IMR-90 (cell line): Measurements from ENCODE around the gene EIF3L. TPM values are rescaled to one million over a fixed set of nuclear protein-coding genes. Genes with fewer than 3 reads are reported as not detected.

Experiments
- ATAC-seq: fragments of 200-7000 bp; cut with Tn5 transposase; 2 replicates; pipeline ENCODE4 v1.9.1; 2020; ENCODE audit warnings: low read depth, mild to moderate bottlenecking, moderate library complexity
- BruUV-seq: library from RNA; stranded (reverse); fragments of 400-500 nt; replicated peaks from 2 replicates; lab custom pipeline; 2021; lab: Mats Ljungman, UMichigan
- CTCF ChIA-PET: fragments of 300-600 bp; formaldehyde crosslinking; extraction: SDS; loops from one replicate; lab custom pipeline; 2021; ENCODE audit warnings: antibody characterized with exemption; lab: Yijun Ruan, JAX
- POLR2A ChIA-PET: fragments of 300-600 bp; sonication (Branson Sonifier 250); formaldehyde crosslinking; loops from one replicate; lab custom pipeline; 2022; ENCODE audit warnings: antibody characterized with exemption; ENCODE audit not compliant: unreplicated experiment; lab: Charles Lee
- DNase-seq: peaks from one replicate; pipeline ENCODE4 v3.0.0; 2013
- H2AFZ ChIP-seq: replicated peaks from 2 replicates; pipeline ENCODE3; 2013; ENCODE audit warnings: low read length, mild to moderate bottlenecking; ENCODE audit not compliant: poor library complexity
- H2AK5ac ChIP-seq: 2 replicates; pipeline ENCODE4 v1.6.1; 2013; ENCODE audit warnings: low read depth, low read length, inconsistent platforms
- H2AK9ac ChIP-seq: replicated peaks from 2 replicates; pipeline ENCODE3; 2013; ENCODE audit warnings: mild to moderate bottlenecking, low read depth, low read length, moderate library complexity; ENCODE audit not compliant: poor library complexity
- H2BK120ac ChIP-seq: 2 replicates; pipeline ENCODE4 v1.6.1; 2013; ENCODE audit warnings: low read depth, low read length, inconsistent platforms
- H2BK15ac ChIP-seq: 3 replicates; pipeline ENCODE4 v1.6.1; 2013; ENCODE audit warnings: low read depth, low read length, inconsistent platforms
- H2BK20ac ChIP-seq: 2 replicates; pipeline ENCODE4 v1.6.1; 2013; ENCODE audit warnings: low read depth, mild to moderate bottlenecking, inconsistent platforms, low read length, moderate library complexity
- H2BK5ac ChIP-seq: 2 replicates; pipeline ENCODE4 v1.6.1; 2013; ENCODE audit warnings: mild to moderate bottlenecking, low read depth, low read length, inconsistent platforms; ENCODE audit not compliant: poor library complexity, severe bottlenecking
- H3K14ac ChIP-seq: replicated peaks from 2 replicates; pipeline ENCODE4 v1.6.1; 2013; ENCODE audit warnings: low read depth, low read length, inconsistent platforms
- H3K18ac ChIP-seq: 2 replicates; pipeline ENCODE4 v1.6.1; 2013; ENCODE audit warnings: low read depth, low read length, control low read depth
- H3K23ac ChIP-seq: 2 replicates; pipeline ENCODE4 v1.6.1; 2013; ENCODE audit warnings: low read depth, low read length, inconsistent platforms
- H3K27ac ChIP-seq: 2 replicates; pipeline ENCODE4 v1.5.1; 2013; ENCODE audit warnings: mild to moderate bottlenecking, control low read depth, low read length; ENCODE audit not compliant: insufficient read depth
- H3K27me3 ChIP-seq: 2 replicates; pipeline ENCODE4 v1.6.1; 2013; ENCODE audit warnings: low read length; ENCODE audit not compliant: control insufficient read depth, insufficient read depth
- H3K36me3 ChIP-seq: 2 replicates; pipeline ENCODE4 v1.6.1; 2013; ENCODE audit warnings: low read length, mixed read lengths; ENCODE audit not compliant: control insufficient read depth, insufficient read depth
- H3K4ac ChIP-seq: 2 replicates; pipeline ENCODE4 v1.6.1; 2013; ENCODE audit warnings: low read depth, low read length, inconsistent platforms
- H3K4me1 ChIP-seq: 2 replicates; pipeline ENCODE4 v1.6.1; 2013; ENCODE audit warnings: low read length, mixed read lengths; ENCODE audit not compliant: control insufficient read depth, insufficient read depth
- H3K4me2 ChIP-seq: 2 replicates; pipeline ENCODE4 v1.6.1; 2013; ENCODE audit warnings: low read depth, mild to moderate bottlenecking, control low read depth, low read length, moderate library complexity
- H3K4me3 ChIP-seq: 2 replicates; pipeline ENCODE4 v1.5.1; 2013; ENCODE audit warnings: low read depth, mild to moderate bottlenecking, control low read depth, low read length, moderate library complexity; ENCODE audit not compliant: insufficient read depth
- H3K56ac ChIP-seq: 2 replicates; pipeline ENCODE4 v1.6.1; 2013; ENCODE audit warnings: low read length, inconsistent platforms; ENCODE audit not compliant: insufficient read depth; ENCODE audit errors: extremely low read depth
- H3K79me1 ChIP-seq, 2 experiments: 2 replicates each; pipeline ENCODE4 v1.6.1; 2013; ENCODE audit warnings: low read length in 2 of 2, inconsistent platforms in 1 of 2, low read depth in 1 of 2
- H3K9ac ChIP-seq: 2 replicates; pipeline ENCODE4 v1.6.1; 2013; ENCODE audit warnings: low read depth, low read length, control low read depth
- H3K9me1 ChIP-seq: 2 replicates; pipeline ENCODE4 v1.6.1; 2013; ENCODE audit warnings: low read length, inconsistent platforms; ENCODE audit not compliant: insufficient read depth
- H3K9me3 ChIP-seq: 2 replicates; pipeline ENCODE4 v1.6.1; 2013; ENCODE audit warnings: low read length; ENCODE audit not compliant: control insufficient read depth, insufficient read depth
- H4K20me1 ChIP-seq: 2 replicates; pipeline ENCODE4 v1.6.1; 2013; ENCODE audit warnings: low read length, inconsistent platforms; ENCODE audit not compliant: insufficient read depth
- H4K5ac ChIP-seq: 2 replicates; pipeline ENCODE4 v1.6.1; 2013; ENCODE audit warnings: mild to moderate bottlenecking, low read depth, low read length, control low read depth
- H4K8ac ChIP-seq, 2 experiments: 2 replicates each; pipeline ENCODE4 v1.6.1; 2013; ENCODE audit warnings: low read depth in 2 of 2, low read length in 2 of 2, control low read depth in 1 of 2, inconsistent platforms in 1 of 2
- H4K91ac ChIP-seq: 2 replicates; pipeline ENCODE4 v1.6.1; 2013; ENCODE audit warnings: low read depth, low read length, inconsistent platforms; ENCODE audit not compliant: insufficient read depth
- BHLHE40 ChIP-seq: fragments of 150-350 bp; IDR thresholded peaks from 2 replicates; pipeline ENCODE4 v1.6.1; 2016; ENCODE audit warnings: mild to moderate bottlenecking, low read depth, low read length
- CEBPB ChIP-seq: IDR thresholded peaks from 2 replicates; pipeline ENCODE4 v1.6.1; 2012; ENCODE audit warnings: low read depth, low read length, improper control_type of control experiment
- CHD1 ChIP-seq: IDR thresholded peaks from 2 replicates; pipeline ENCODE4 v1.6.1; 2012; ENCODE audit warnings: low read depth, low read length, improper control_type of control experiment
- CTCF ChIP-seq: conservative IDR thresholded peaks from 2 replicates; pipeline ENCODE4 v1.5.1; 2012; ENCODE audit warnings: mild to moderate bottlenecking, low read depth, low read length, improper control_type of control experiment
- ELK1 ChIP-seq: fragments of 150-350 bp; IDR thresholded peaks from 2 replicates; pipeline ENCODE4 v1.6.1; 2016; ENCODE audit warnings: low read depth, mild to moderate bottlenecking, low read length, moderate library complexity, borderline replicate concordance
- FOS ChIP-seq: fragments of 150-350 bp; IDR thresholded peaks from 2 replicates; pipeline ENCODE4 v1.6.1; 2016; ENCODE audit warnings: low read depth, low read length
- MAFK ChIP-seq: IDR thresholded peaks from 2 replicates; pipeline ENCODE4 v1.6.1; 2012; ENCODE audit warnings: low read depth, low read length, improper control_type of control experiment
- MAZ ChIP-seq: IDR thresholded peaks from 2 replicates; pipeline ENCODE4 v1.6.1; 2012; ENCODE audit warnings: low read depth, mild to moderate bottlenecking, low read length, improper control_type of control experiment, moderate library complexity, borderline replicate concordance
- MXI1 ChIP-seq: IDR thresholded peaks from 2 replicates; pipeline ENCODE4 v1.6.1; 2012; ENCODE audit warnings: low read depth, mild to moderate bottlenecking, low read length, moderate library complexity, borderline replicate concordance
- NFE2L2 ChIP-seq: fragments of 150-350 bp; IDR thresholded peaks from 2 replicates; pipeline ENCODE4 v1.6.1; 2016; ENCODE audit warnings: low read depth, mild to moderate bottlenecking, low read length
- POLR2A ChIP-seq: IDR thresholded peaks from 2 replicates; pipeline ENCODE4 v1.6.1; 2012; ENCODE audit warnings: mild to moderate bottlenecking, low read depth, low read length
- RAD21 ChIP-seq: IDR thresholded peaks from 2 replicates; pipeline ENCODE4 v1.6.1; 2012; ENCODE audit warnings: low read length, improper control_type of control experiment
- RCOR1 ChIP-seq: IDR thresholded peaks from 2 replicates; pipeline ENCODE4 v1.6.1; 2012; ENCODE audit warnings: mild to moderate bottlenecking, low read length, improper control_type of control experiment; ENCODE audit not compliant: insufficient replicate concordance
- SMC3 ChIP-seq: fragments of 150-350 bp; IDR thresholded peaks from 2 replicates; pipeline ENCODE4 v1.6.1; 2016; ENCODE audit warnings: low read depth, mild to moderate bottlenecking, antibody characterized with exemption, low read length, moderate library complexity
- USF2 ChIP-seq: fragments of 150-350 bp; IDR thresholded peaks from 2 replicates; pipeline ENCODE4 v1.6.1; 2017; ENCODE audit warnings: mild to moderate bottlenecking, antibody characterized with exemption, low read length, low read depth
- WGBS, 2 experiments: methylation state at CpG; one replicate each; pipeline versions ENCODE4 v1.1.5 to v1.1.7; 2013; ENCODE audit warnings: missing lambda C conversion rate in 2 of 2; ENCODE audit not compliant: insufficient read length in 1 of 2; ENCODE audit errors: extremely low coverage in 2 of 2; 5-methylcytosine and 5-hydroxymethylcytosine counted together
- dilution Hi-C: fragments of 300-500 bp; cut with HindIII; formaldehyde crosslinking; loops from one replicate; pipeline ENCODE4 v1.14.3; 2018; ENCODE audit warnings: low sequenced_read_pairs; ENCODE audit not compliant: unreplicated experiment
- in situ Hi-C: fragments of 300-500 bp; cut with MboI; formaldehyde crosslinking; loops from 3 replicates; pipeline ENCODE4 v1.14.3; 2019; ENCODE audit warnings: low sequenced_read_pairs, inconsistent platforms, mixed read lengths
- intact Hi-C: fragments of 100-400 bp; cut with micrococcal nuclease; formaldehyde crosslinking; loops from 2 replicates; pipeline ENCODE4 v1.10.0; 2022
- polyA plus RNA-seq, 3 experiments: library from polyadenylated mRNA; depleted of rRNA; stranded (reverse); fragments of >200 nt; gene quantifications; 2 replicates each; pipeline ENCODE4 v1.2.3, GENCODE V29; 2012; ENCODE audit warnings: low replicate concordance in 1 of 3
- total RNA-seq: library from RNA; depleted of rRNA; stranded (reverse); fragments of >200 nt; gene quantifications from 2 replicates; pipeline ENCODE4 v1.2.3, GENCODE V29; 2012

EIF3L gene
- total and polyA plus RNA-seq, 2 of the 4 experiments (the other 2 are of a cell fraction): 391 to 593 TPM

- TF ChIP-seq CTCF: no peak
- no peak for TF ChIP-seq CHD1
- no peak for TF ChIP-seq BHLHE40
- no peak for TF ChIP-seq FOS
- no peak for TF ChIP-seq POLR2A
These were observed 78.4 kb downstream of the EIF3L start (continued) for GRCh38 chr22:37927637-37927936.

GRCh38 chr22:37929390-37929789 is 80.2 kb downstream of the EIF3L start:
- no peak overlapping the region for H2BK15ac ChIP-seq
- H4K5ac ChIP-seq: no peak overlapping the region
- ATAC-seq: no peak
- ChIA-PET POLR2A (no interaction called here), CTCF (no interaction called here)
- H2BK120ac ChIP-seq: no peak overlapping the region
- H3K9me1 ChIP-seq: peaks cover 8% of the 10 kb centered on the region
- H2AK9ac ChIP-seq: peak overlapping the region; percentile 13
- no peak overlapping the region for H3K4me2 ChIP-seq
- H2AK5ac ChIP-seq: no peak overlapping the region
- H3K14ac ChIP-seq: no peak overlapping the region
- no TSS peak for BruUV-seq
- peaks cover 36% of the 10 kb centered on the region for H4K20me1 ChIP-seq
- dilution Hi-C loops: no loop called here
- no peaks in the 10 kb centered on the region for H3K9me3 ChIP-seq
- peaks cover 16% of the 10 kb centered on the region for H3K4me1 ChIP-seq
- DNase-seq: no peak
- H3K56ac ChIP-seq: no peak overlapping the region
- H3K18ac ChIP-seq: no peak overlapping the region
- intact Hi-C loops: no loop called here
- no peak overlapping the region for H2BK5ac ChIP-seq
- H3K4ac ChIP-seq: no peak overlapping the region
- WGBS, 2 experiments: 100% methylated on average over 3 of the region's 5 CpGs; no CpG with 5 or more reads in 1 of the 2 experiments
- H3K4me3 ChIP-seq: no peak overlapping the region
- no peak overlapping the region for H3K27ac ChIP-seq
- in situ Hi-C loops: no loop called here
- H2AFZ ChIP-seq: no peak overlapping the region
- H3K9ac ChIP-seq: no peak overlapping the region
- H3K23ac ChIP-seq: no peak overlapping the region
- H3K27me3 ChIP-seq: no peaks in the 10 kb centered on the region
- H4K8ac ChIP-seq: no peak overlapping the region
- H2BK20ac ChIP-seq: no peak overlapping the region
- H3K36me3 ChIP-seq: peaks cover 56% of the 10 kb centered on the region
- H4K91ac ChIP-seq: no peak overlapping the region
- peaks cover 0 to 51% of the 10 kb centered on the region in 2 experiments; a peak in 3 of 4 replicates for H3K79me1 ChIP-seq
- no peak for TF ChIP-seq NFE2L2
- no peak for TF ChIP-seq USF2
- TF ChIP-seq MAFK: no peak
- TF ChIP-seq SMC3: no peak
- TF ChIP-seq POLR2A: no peak
- no peak for TF ChIP-seq RCOR1
- TF ChIP-seq FOS: no peak
- TF ChIP-seq MXI1: no peak
- no peak for TF ChIP-seq ELK1
- no peak for TF ChIP-seq CHD1
- TF ChIP-seq RAD21: no peak
- no peak for TF ChIP-seq BHLHE40
- TF ChIP-seq CEBPB: no peak
- TF ChIP-seq MAZ: no peak
